Measurements from ENCODE around the gene MORC2.

Gene MORC2

DNA sequence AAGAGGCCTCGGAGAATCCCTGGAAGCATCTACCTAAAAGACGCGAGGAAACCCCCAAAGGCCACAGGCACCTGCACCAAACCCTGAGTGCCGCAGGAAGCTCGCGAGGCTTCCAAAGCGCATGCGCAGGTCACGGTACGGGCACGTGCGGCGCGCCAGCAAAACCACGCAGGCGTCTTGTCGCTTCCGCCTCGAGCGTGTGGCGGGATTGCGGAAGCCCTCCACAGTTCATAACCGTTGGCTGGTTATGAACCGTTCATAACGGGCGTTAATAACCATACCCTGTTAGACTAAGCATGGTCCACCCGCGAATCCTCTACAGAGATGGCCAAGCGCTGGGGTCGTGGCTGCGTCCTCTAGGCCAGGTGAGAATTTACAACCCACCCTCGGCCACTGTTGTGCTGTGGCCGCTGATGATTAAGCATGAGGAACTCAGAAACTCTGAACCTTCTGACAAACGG is 46.4 kb downstream of the MORC2 start:
- Histone ChIP-seq H3K9me3 (ENCODE audit: control insufficient read depth in 1 of 2, low read length in 2 of 2) (no peaks in the 10 kb centered on the region), H3K4me1 (ENCODE audit: control insufficient read depth in 1 of 2, insufficient read depth in 2 of 2, low read length in 2 of 2) (peaks cover 4 to 5% of the 10 kb centered on the region in 2 donors), H3K4me3 (ENCODE audit: low read depth in 1 of 2, low read length in 2 of 2) (peak overlapping the region; percentile 62), H3K27ac (ENCODE audit: low read depth, low read length) (no peak overlapping the region), H3K27me3 (ENCODE audit: control insufficient read depth in 1 of 2, insufficient read depth in 2 of 2, low read length in 2 of 2) (no peaks in the 10 kb centered on the region), H3K36me3 (ENCODE audit: control insufficient read depth in 1 of 2, insufficient read depth in 2 of 2, low read length in 2 of 2) (peaks cover 9 to 18% of the 10 kb centered on the region in 2 donors), H3K9ac (ENCODE audit: low read depth in 1 of 2, low read length in 2 of 2) (peak overlapping the region; percentile 12 to 59)

DNA sequence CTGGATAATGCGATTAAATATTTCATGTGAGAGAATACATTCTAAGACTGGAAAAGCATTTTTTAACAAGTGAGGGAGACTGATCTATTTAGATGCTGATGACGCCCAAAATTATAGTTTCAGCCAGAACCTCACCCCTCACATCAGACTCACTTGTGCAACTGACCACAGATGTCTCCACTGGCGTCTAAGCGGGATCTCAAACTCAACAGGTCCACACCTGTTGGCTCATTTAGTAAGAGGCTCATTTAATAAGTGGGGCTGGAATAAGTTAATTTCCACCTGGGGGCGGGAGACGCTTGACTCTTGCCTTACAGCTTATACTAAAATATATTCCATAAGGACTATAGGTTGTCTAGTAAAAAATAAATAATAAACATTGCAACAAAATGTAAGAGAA is 47.5 kb downstream of the MORC2 start:
- Histone ChIP-seq H3K9me3 (ENCODE audit: control insufficient read depth in 1 of 2, low read length in 2 of 2) (no peaks in the 10 kb centered on the region), H3K9ac (ENCODE audit: low read depth in 1 of 2, low read length in 2 of 2) (peak overlapping the region; percentile 10 to 59), H3K4me3 (ENCODE audit: low read depth in 1 of 2, low read length in 2 of 2) (peak overlapping the region; percentile 62), H3K36me3 (ENCODE audit: control insufficient read depth in 1 of 2, insufficient read depth in 2 of 2, low read length in 2 of 2) (peaks cover 7 to 10% of the 10 kb centered on the region in 2 donors), H3K4me1 (ENCODE audit: control insufficient read depth in 1 of 2, insufficient read depth in 2 of 2, low read length in 2 of 2) (peaks cover 4 to 5% of the 10 kb centered on the region in 2 donors), H3K27me3 (ENCODE audit: control insufficient read depth in 1 of 2, insufficient read depth in 2 of 2, low read length in 2 of 2) (no peaks in the 10 kb centered on the region), H3K27ac (ENCODE audit: low read depth, low read length) (no peak overlapping the region)

DNA sequence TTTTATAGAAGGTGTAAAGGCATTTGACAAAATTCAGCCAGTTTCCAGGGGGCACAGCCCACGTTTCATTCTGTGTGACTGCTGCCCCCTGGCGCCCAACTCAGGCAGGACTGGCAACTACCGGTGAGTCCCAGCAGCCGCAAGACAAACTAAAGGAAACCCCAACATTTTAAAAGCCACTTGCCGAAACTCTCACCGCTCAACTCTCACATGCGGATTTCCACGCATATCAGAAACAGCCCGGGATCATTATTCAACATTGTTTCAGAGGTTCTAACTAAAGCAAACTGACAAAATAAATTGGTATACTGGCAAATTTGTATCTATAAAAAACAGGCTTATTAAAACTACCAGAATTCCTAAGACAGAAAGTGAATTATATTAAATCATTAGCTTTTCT is 48.2 kb downstream of the MORC2 start:
- Histone ChIP-seq H3K4me3 (ENCODE audit: low read depth in 1 of 2, low read length in 2 of 2) (peak overlapping the region; percentile 40 to 62), H3K36me3 (ENCODE audit: control insufficient read depth in 1 of 2, insufficient read depth in 2 of 2, low read length in 2 of 2) (peaks cover 0 to 2% of the 10 kb centered on the region in 2 donors), H3K9ac (ENCODE audit: low read depth in 1 of 2, low read length in 2 of 2) (no peak overlapping the region), H3K27ac (ENCODE audit: low read depth, low read length) (no peak overlapping the region), H3K9me3 (ENCODE audit: control insufficient read depth in 1 of 2, low read length in 2 of 2) (peaks cover 2 to 3% of the 10 kb centered on the region in 2 donors), H3K27me3 (ENCODE audit: control insufficient read depth in 1 of 2, insufficient read depth in 2 of 2, low read length in 2 of 2) (no peaks in the 10 kb centered on the region), H3K4me1 (ENCODE audit: control insufficient read depth in 1 of 2, insufficient read depth in 2 of 2, low read length in 2 of 2) (peaks cover 4 to 5% of the 10 kb centered on the region in 2 donors)

DNA sequence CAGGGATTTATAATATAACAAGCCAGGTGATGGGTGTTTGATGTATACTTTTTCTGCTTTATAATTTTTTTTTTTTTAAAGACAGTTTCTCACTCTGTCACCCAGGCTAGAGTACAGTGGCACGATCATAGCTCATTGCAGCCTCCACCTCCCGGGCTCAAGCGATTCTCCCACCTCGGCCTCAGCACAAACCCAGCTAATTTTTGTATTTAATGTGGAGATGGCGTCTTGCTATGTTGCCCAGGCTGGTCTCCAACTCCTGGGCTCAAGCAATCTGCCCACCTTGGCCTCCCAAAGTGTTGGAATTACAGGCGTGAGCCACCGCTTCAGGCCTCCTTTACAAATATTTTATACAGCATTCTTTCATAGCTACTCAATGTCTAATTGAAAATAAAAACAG is 48.6 kb downstream of the MORC2 start:
- no peaks in the 10 kb centered on the region for H3K36me3 ChIP-seq (ENCODE audit: control insufficient read depth in 1 of 2, insufficient read depth in 2 of 2, low read length in 2 of 2)
- H3K9ac ChIP-seq (ENCODE audit: low read depth in 1 of 2, low read length in 2 of 2), result no peak overlapping the region
- H3K27me3 ChIP-seq (ENCODE audit: control insufficient read depth in 1 of 2, insufficient read depth in 2 of 2, low read length in 2 of 2), result no peaks in the 10 kb centered on the region
- H3K4me1 ChIP-seq (ENCODE audit: control insufficient read depth in 1 of 2, insufficient read depth in 2 of 2, low read length in 2 of 2), result peaks cover 4 to 5% of the 10 kb centered on the region in 2 donors
- peaks cover 2 to 3% of the 10 kb centered on the region in 2 donors for H3K9me3 ChIP-seq (ENCODE audit: control insufficient read depth in 1 of 2, low read length in 2 of 2)
- no peak overlapping the region for H3K4me3 ChIP-seq (ENCODE audit: low read depth in 1 of 2, low read length in 2 of 2)
- no peak overlapping the region for H3K27ac ChIP-seq (ENCODE audit: low read depth, low read length)

DNA sequence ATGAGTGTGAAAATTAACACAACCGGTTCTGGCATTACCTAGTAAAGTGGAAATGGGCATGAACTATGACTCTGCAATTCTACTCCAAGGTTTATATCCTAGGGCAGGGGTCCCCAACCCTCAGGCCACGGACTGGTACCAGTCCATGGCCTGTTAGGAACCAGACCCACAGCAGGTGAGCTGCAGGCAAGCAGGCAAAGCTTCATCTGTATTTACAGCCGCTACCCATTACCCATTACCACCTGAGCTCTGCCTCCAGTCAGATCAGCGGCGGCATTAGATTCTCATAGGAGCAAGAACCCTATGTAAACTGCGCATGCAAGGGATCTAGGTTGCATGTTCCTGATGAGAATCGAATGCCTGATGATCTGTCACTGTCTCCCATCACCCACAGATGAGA is 49.8 kb downstream of the MORC2 start:
- no peaks in the 10 kb centered on the region for H3K27me3 ChIP-seq (ENCODE audit: control insufficient read depth in 1 of 2, insufficient read depth in 2 of 2, low read length in 2 of 2)
- H3K4me3 ChIP-seq (ENCODE audit: low read depth in 1 of 2, low read length in 2 of 2), result no peak overlapping the region
- H3K4me1 ChIP-seq (ENCODE audit: control insufficient read depth in 1 of 2, insufficient read depth in 2 of 2, low read length in 2 of 2), result peaks cover 4 to 5% of the 10 kb centered on the region in 2 donors
- H3K9me3 ChIP-seq (ENCODE audit: control insufficient read depth in 1 of 2, low read length in 2 of 2), result peaks cover 2 to 3% of the 10 kb centered on the region in 2 donors
- no peak overlapping the region for H3K27ac ChIP-seq (ENCODE audit: low read depth, low read length)
- H3K36me3 ChIP-seq (ENCODE audit: control insufficient read depth in 1 of 2, insufficient read depth in 2 of 2, low read length in 2 of 2), result no peaks in the 10 kb centered on the region
- H3K9ac ChIP-seq (ENCODE audit: low read depth in 1 of 2, low read length in 2 of 2), result no peak overlapping the region

DNA sequence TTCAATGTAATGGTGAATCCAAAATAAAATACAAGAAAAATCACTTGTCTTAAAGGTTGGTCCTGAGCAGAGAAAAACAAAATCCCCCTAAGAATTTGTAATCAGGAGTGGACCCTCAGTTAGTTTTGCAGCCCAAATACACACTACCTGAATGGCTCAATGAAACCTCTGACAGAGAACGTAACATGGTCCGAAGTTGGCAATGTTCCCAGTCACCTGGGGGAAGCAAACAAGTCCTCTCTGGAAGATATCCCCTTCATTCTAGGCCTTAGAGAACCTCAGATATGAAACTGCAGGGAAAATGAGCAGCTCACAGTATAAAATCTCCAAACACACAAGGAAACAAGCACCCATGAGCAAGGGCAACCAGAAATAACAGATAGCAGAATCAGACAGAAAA is 58.2 kb downstream of the MORC2 start:
- H3K27me3 ChIP-seq (ENCODE audit: control insufficient read depth in 1 of 2, insufficient read depth in 2 of 2, low read length in 2 of 2), result no peaks in the 10 kb centered on the region
- H3K4me3 ChIP-seq (ENCODE audit: low read depth in 1 of 2, low read length in 2 of 2), result no peak overlapping the region
- H3K9me3 ChIP-seq (ENCODE audit: control insufficient read depth in 1 of 2, low read length in 2 of 2), result no peaks in the 10 kb centered on the region
- H3K27ac ChIP-seq (ENCODE audit: low read depth, low read length), result no peak overlapping the region
- H3K4me1 ChIP-seq (ENCODE audit: control insufficient read depth in 1 of 2, insufficient read depth in 2 of 2, low read length in 2 of 2), result no peaks in the 10 kb centered on the region
- no peak overlapping the region for H3K9ac ChIP-seq (ENCODE audit: low read depth in 1 of 2, low read length in 2 of 2)
- peaks cover 2 to 5% of the 10 kb centered on the region in 2 donors for H3K36me3 ChIP-seq (ENCODE audit: control insufficient read depth in 1 of 2, insufficient read depth in 2 of 2, low read length in 2 of 2)

DNA sequence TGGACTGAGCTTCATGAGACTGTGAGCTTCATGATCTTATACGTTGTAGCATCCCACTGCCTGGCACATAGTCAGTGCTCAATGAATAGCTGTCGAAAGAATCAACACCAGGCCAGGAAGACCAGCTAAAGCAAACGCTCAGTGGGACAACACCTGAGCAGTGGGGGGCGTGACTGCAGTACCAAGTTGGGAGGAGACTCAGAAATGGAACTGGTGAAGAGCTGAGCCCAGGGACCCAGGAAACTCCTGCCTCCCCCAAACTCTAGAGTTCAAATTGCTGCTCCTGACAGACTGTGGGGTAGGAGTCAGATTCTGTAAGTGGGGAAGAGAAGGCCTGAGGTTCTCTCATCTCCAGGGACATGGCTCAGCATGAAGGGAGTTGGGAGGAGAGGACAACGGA is 59.3 kb downstream of the MORC2 start:
- H3K4me1 ChIP-seq (ENCODE audit: control insufficient read depth in 1 of 2, insufficient read depth in 2 of 2, low read length in 2 of 2), result no peaks in the 10 kb centered on the region
- H3K9ac ChIP-seq (ENCODE audit: low read depth in 1 of 2, low read length in 2 of 2), result no peak overlapping the region
- H3K36me3 ChIP-seq (ENCODE audit: control insufficient read depth in 1 of 2, insufficient read depth in 2 of 2, low read length in 2 of 2), result peaks cover 2 to 5% of the 10 kb centered on the region in 2 donors
- H3K27ac ChIP-seq (ENCODE audit: low read depth, low read length), result no peak overlapping the region
- H3K27me3 ChIP-seq (ENCODE audit: control insufficient read depth in 1 of 2, insufficient read depth in 2 of 2, low read length in 2 of 2), result no peaks in the 10 kb centered on the region
- H3K4me3 ChIP-seq (ENCODE audit: low read depth in 1 of 2, low read length in 2 of 2), result no peak overlapping the region
- no peaks in the 10 kb centered on the region for H3K9me3 ChIP-seq (ENCODE audit: control insufficient read depth in 1 of 2, low read length in 2 of 2)

DNA sequence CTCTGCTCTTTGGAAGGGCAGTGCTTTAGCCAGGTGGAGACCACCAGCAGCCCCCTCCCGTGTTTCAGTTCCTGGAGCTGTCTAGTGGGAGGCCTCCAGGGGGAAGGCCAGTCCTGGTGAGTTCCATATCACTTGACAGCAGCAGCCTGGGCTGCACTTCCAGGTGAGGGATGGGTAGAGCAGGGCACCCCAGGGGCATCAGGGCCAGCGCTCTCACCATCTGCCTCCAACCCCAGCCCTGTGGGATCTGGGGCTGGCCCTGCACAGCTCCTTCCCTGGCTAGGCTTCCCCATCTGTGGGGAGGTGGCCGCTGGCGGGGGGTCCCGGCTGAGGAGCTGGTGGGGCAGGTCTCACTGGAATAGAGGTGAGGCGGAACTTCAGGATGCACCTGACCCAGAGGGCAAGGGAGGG is 60.5 kb downstream of the MORC2 start:
- no peak overlapping the region for H3K9ac ChIP-seq (ENCODE audit: low read depth in 1 of 2, low read length in 2 of 2)
- H3K36me3 ChIP-seq (ENCODE audit: control insufficient read depth in 1 of 2, insufficient read depth in 2 of 2, low read length in 2 of 2), result peaks cover 2 to 10% of the 10 kb centered on the region in 2 donors
- no peak overlapping the region for H3K4me3 ChIP-seq (ENCODE audit: low read depth in 1 of 2, low read length in 2 of 2)
- no peaks in the 10 kb centered on the region for H3K27me3 ChIP-seq (ENCODE audit: control insufficient read depth in 1 of 2, insufficient read depth in 2 of 2, low read length in 2 of 2)
- no peaks in the 10 kb centered on the region for H3K9me3 ChIP-seq (ENCODE audit: control insufficient read depth in 1 of 2, low read length in 2 of 2)
- no peaks in the 10 kb centered on the region for H3K4me1 ChIP-seq (ENCODE audit: control insufficient read depth in 1 of 2, insufficient read depth in 2 of 2, low read length in 2 of 2)
- H3K27ac ChIP-seq (ENCODE audit: low read depth, low read length), result no peak overlapping the region

DNA sequence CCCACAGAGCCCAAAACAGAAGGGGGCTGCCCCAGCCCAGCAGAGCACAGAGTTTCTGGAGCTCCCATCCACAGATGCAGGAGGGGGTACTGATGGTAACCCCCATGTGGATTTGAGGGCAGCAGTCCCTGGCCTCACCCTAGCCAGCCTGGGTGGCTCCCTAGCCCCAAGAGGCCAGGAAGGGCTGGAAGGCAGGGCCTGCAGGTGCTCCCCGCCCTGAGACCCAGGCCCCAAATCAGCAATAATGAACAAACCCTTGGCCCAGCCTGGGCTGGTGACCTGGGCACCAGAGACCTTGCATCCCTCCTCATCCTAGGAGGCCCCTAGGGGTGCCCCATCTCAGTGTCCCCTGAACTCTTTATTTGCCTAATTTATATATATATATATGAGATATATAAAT is 61.6 kb downstream of the MORC2 start:
- no peak overlapping the region for H3K4me3 ChIP-seq (ENCODE audit: low read depth in 1 of 2, low read length in 2 of 2)

DNA sequence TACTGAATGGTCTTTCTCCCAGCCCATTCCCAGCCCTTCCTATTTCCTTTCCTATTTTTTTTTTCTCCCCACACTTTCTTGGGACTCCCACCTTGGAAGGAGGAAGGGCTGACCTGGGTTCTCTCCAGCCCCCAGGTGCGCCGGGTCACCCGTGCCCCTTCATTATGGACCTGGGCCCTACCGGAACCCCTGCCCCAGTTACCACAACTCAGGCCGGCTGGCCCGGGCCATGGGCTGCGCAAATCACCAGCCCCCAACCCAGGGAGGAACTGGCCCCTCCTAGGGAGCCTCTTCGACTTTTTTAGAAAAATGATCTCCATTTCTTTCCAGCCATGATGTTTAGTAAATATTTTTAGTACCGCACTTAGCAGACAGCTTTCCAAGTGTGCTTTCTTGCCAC is 62.2 kb downstream of the MORC2 start:
- no peaks in the 10 kb centered on the region for H3K4me1 ChIP-seq (ENCODE audit: control insufficient read depth in 1 of 2, insufficient read depth in 2 of 2, low read length in 2 of 2)
- H3K4me3 ChIP-seq (ENCODE audit: low read depth in 1 of 2, low read length in 2 of 2), result no peak overlapping the region
- H3K9me3 ChIP-seq (ENCODE audit: control insufficient read depth in 1 of 2, low read length in 2 of 2), result no peaks in the 10 kb centered on the region
- H3K36me3 ChIP-seq (ENCODE audit: control insufficient read depth in 1 of 2, insufficient read depth in 2 of 2, low read length in 2 of 2), result peaks cover 2 to 15% of the 10 kb centered on the region in 2 donors
- no peaks in the 10 kb centered on the region for H3K27me3 ChIP-seq (ENCODE audit: control insufficient read depth in 1 of 2, insufficient read depth in 2 of 2, low read length in 2 of 2)
- no peak overlapping the region for H3K9ac ChIP-seq (ENCODE audit: low read depth in 1 of 2, low read length in 2 of 2)
- no peak overlapping the region for H3K27ac ChIP-seq (ENCODE audit: low read depth, low read length)

More for the DNA sequence above, 61.6 kb downstream of the MORC2 start:
- H3K9me3 ChIP-seq (ENCODE audit: control insufficient read depth in 1 of 2, low read length in 2 of 2), result no peaks in the 10 kb centered on the region
- no peak overlapping the region for H3K9ac ChIP-seq (ENCODE audit: low read depth in 1 of 2, low read length in 2 of 2)
- no peaks in the 10 kb centered on the region for H3K4me1 ChIP-seq (ENCODE audit: control insufficient read depth in 1 of 2, insufficient read depth in 2 of 2, low read length in 2 of 2)
- H3K27me3 ChIP-seq (ENCODE audit: control insufficient read depth in 1 of 2, insufficient read depth in 2 of 2, low read length in 2 of 2), result no peaks in the 10 kb centered on the region
- no peak overlapping the region for H3K27ac ChIP-seq (ENCODE audit: low read depth, low read length)
- H3K36me3 ChIP-seq (ENCODE audit: control insufficient read depth in 1 of 2, insufficient read depth in 2 of 2, low read length in 2 of 2), result peaks cover 2 to 15% of the 10 kb centered on the region in 2 donors

Data from duodenal mucosa (tissue), 2 donors.